MCF 10A (cell line): ENCODE data around the gene COG2. TPM values are rescaled to one million over a fixed set of nuclear protein-coding genes. Genes with fewer than 3 reads are reported as not detected.
"Not testable (repeated sequence)": the region's sequence is repeated elsewhere in the genome, so short reads cannot be mapped to it uniquely, and the experiment has no call there.

Experiments
- BruUV-seq: library from RNA; stranded (reverse); fragments of 400-500 nt; replicated peaks from 2 replicates; lab custom pipeline; 2021; lab: Mats Ljungman, UMichigan
- CTCF ChIA-PET: fragments of 300-600 bp; sonication (Branson Sonifier 250); formaldehyde crosslinking; extraction: SDS; loops from one replicate; lab custom pipeline; 2021; ENCODE audit warnings: antibody characterized with exemption, inconsistent platforms; lab: Yijun Ruan, JAX
- POLR2A ChIA-PET: fragments of 300-600, 350-650 bp; sonication (Branson Sonifier 250); formaldehyde crosslinking; extraction: SDS; loops from one replicate; lab custom pipeline; 2020; ENCODE audit warnings: antibody characterized with exemption, inconsistent platforms; lab: Yijun Ruan, JAX
- DNase-seq: peaks from one replicate; pipeline ENCODE4 v3.0.0-alpha.2; 2018; ENCODE audit not compliant: unreplicated experiment
- H3K27ac Mint-ChIP-seq: one replicate; pipeline ENCODE4 v1.8.0; 2022; ENCODE audit warnings: mild to moderate bottlenecking, low read depth, mixed read lengths; ENCODE audit not compliant: unreplicated experiment
- H3K27me3 Mint-ChIP-seq: one replicate; pipeline ENCODE4 v1.8.0; 2022; ENCODE audit warnings: mixed read lengths; ENCODE audit not compliant: insufficient read depth, unreplicated experiment
- H3K36me3 Mint-ChIP-seq: one replicate; pipeline ENCODE4 v1.8.0; 2022; ENCODE audit warnings: mild to moderate bottlenecking, moderate library complexity, mixed read lengths; ENCODE audit not compliant: insufficient read depth, unreplicated experiment
- H3K4me1 Mint-ChIP-seq: one replicate; pipeline ENCODE4 v1.8.0; 2022; ENCODE audit warnings: mixed read lengths; ENCODE audit not compliant: insufficient read depth, unreplicated experiment
- H3K4me3 Mint-ChIP-seq: one replicate; pipeline ENCODE4 v1.8.0; 2022; ENCODE audit warnings: mild to moderate bottlenecking, moderate library complexity, mixed read lengths; ENCODE audit not compliant: unreplicated experiment
- H3K9me3 Mint-ChIP-seq: one replicate; pipeline ENCODE4 v1.8.0; 2022; ENCODE audit warnings: mixed read lengths; ENCODE audit not compliant: unreplicated experiment
- CTCF ChIP-seq: fragments of 200-600 bp; IDR thresholded peaks from one replicate; pipeline ENCODE4 v1.8.0; 2022; ENCODE audit warnings: antibody characterized with exemption, mild to moderate bottlenecking; ENCODE audit not compliant: unreplicated experiment
- intact Hi-C: fragments of 100-400 bp; cut with micrococcal nuclease; formaldehyde crosslinking; loops from 2 replicates; pipeline ENCODE4 v1.14.1; 2022
- total RNA-seq: library from RNA; stranded (reverse); gene quantifications from 2 replicates; pipeline ENCODE4 v1.2.3, GENCODE V29; 2022

The COG2 gene
- total RNA-seq, 1 experiment from 2014 or later: 46.7 TPM

- H3K27me3 Mint-ChIP-seq: no peaks in the 10 kb centered on the region
- CTCF ChIA-PET: interaction anchor here (0.6 kb wide), 2 partner anchors 443 to 1617 kb away, joined by 3 read pairs; no protein-coding TSS in a partner anchor
- H3K4me3 Mint-ChIP-seq: no peak overlapping the region
- H3K9me3 Mint-ChIP-seq: peaks cover 7% of the 10 kb centered on the region
- no TSS peak for BruUV-seq
- no peak overlapping the region for H3K27ac Mint-ChIP-seq
- no peak for TF ChIP-seq CTCF
- no peak for DNase-seq
- H3K36me3 Mint-ChIP-seq: no peaks in the 10 kb centered on the region
- POLR2A ChIA-PET: interaction anchor here (0.7 kb wide), 1 partner anchor 17 kb away, joined by 3 read pairs; no protein-coding TSS in a partner anchor
- H3K4me1 Mint-ChIP-seq: peaks cover 19% of the 10 kb centered on the region
- intact Hi-C loops: no loop called here
Measured at GRCh38 chr1:230713138-230713537, 70.9 kb downstream of the COG2 start.

- Mint-ChIP-seq H3K4me1 (peaks cover 15% of the 10 kb centered on the region), H3K27ac (no peak overlapping the region), H3K9me3 (peaks cover 7% of the 10 kb centered on the region), H3K27me3 (no peaks in the 10 kb centered on the region), H3K4me3 (no peak overlapping the region), H3K36me3 (no peaks in the 10 kb centered on the region)
- BruUV-seq: no TSS peak
- intact Hi-C loops: no loop called here
- no peak for TF ChIP-seq CTCF
- ChIA-PET POLR2A (interaction anchor here (0.7 kb wide), 1 partner anchor 17 kb away, joined by 3 read pairs; no protein-coding TSS in a partner anchor), CTCF (interaction anchor here (0.5 to 0.6 kb wide), 3 partner anchors 8 to 1617 kb away, joined by 3 read pairs; no protein-coding TSS in a partner anchor)
- DNase-seq: no peak
Measured at GRCh38 chr1:230713547-230713914, 71.2 kb downstream of the COG2 start.

GRCh38 chr1:230713915-230714764, 71.9 kb downstream of the COG2 start, which contains the start of gene AGT:
TSS of gene AGT (minus strand) at chr1:230714122. CDS start at chr1:230710823, 3,299 bp downstream.
- intact Hi-C loops: no loop called here
- TF ChIP-seq CTCF: no peak
- peaks cover 9% of the 10 kb centered on the region for H3K4me1 Mint-ChIP-seq
- POLR2A ChIA-PET: interaction anchor here (0.7 to 1.1 kb wide), 2 partner anchors 17 to 35 kb away, joined by 3 read pairs; no protein-coding TSS in a partner anchor
- peak; percentile 83 for DNase-seq
- no peak within 1 kb of the TSS for H3K27ac Mint-ChIP-seq
- no peak within 1 kb of the TSS for H3K4me3 Mint-ChIP-seq
- H3K9me3 Mint-ChIP-seq: peaks cover 7% of the 10 kb centered on the region
- H3K27me3 Mint-ChIP-seq: no peaks in the 10 kb centered on the region
- BruUV-seq: no TSS peak
- H3K36me3 Mint-ChIP-seq: no peaks in the 10 kb centered on the region
- CTCF ChIA-PET: interaction anchor here (0.5 to 1.4 kb wide), 3 partner anchors 8 to 1616 kb away, joined by 3 to 6 read pairs (median 3); no protein-coding TSS in a partner anchor

- no peaks in the 10 kb centered on the region for H3K36me3 Mint-ChIP-seq
- DNase-seq: no peak
- H3K4me3 Mint-ChIP-seq: no peak overlapping the region
- no TSS peak for BruUV-seq
- H3K27me3 Mint-ChIP-seq: no peaks in the 10 kb centered on the region
- intact Hi-C loops: no loop called here
- ChIA-PET CTCF (interaction anchor here (1.1 to 1.4 kb wide), 2 partner anchors 11 to 65 kb away, joined by 3 to 6 read pairs; no protein-coding TSS in a partner anchor), POLR2A (no interaction called here)
- peaks cover 7% of the 10 kb centered on the region for H3K9me3 Mint-ChIP-seq
- TF ChIP-seq CTCF: no peak
- H3K27ac Mint-ChIP-seq: no peak overlapping the region
- H3K4me1 Mint-ChIP-seq: peaks cover 8% of the 10 kb centered on the region
Measured at GRCh38 chr1:230715510-230715909, 73.2 kb downstream of the COG2 start.

- H3K4me3 Mint-ChIP-seq, DNase-seq, intact Hi-C loops, H3K27me3 Mint-ChIP-seq, H3K27ac Mint-ChIP-seq, H3K9me3 Mint-ChIP-seq, POLR2A ChIA-PET, H3K36me3 Mint-ChIP-seq, H3K4me1 Mint-ChIP-seq, BruUV-seq: not testable (repeated sequence)
- CTCF ChIA-PET: interaction anchor here (1.1 kb wide), 1 partner anchor 12 kb away, joined by 3 read pairs; no protein-coding TSS in a partner anchor
Measured at GRCh38 chr1:230716453-230716852, 74.2 kb downstream of the COG2 start.
